Trophoblast cell (in vitro differentiated cells and primary cell): ENCODE results near the gene CRB2.

ENCODE experiments used
- DNase-seq, 2 donors: peaks; one replicate each; pipeline ENCODE4 v3.0.0-alpha.2; 2016
- H2AFZ ChIP-seq: 2 replicates; pipeline ENCODE4 v1.6.1; 2013; ENCODE audit warnings: low read length, moderate library complexity, mild to moderate bottlenecking; ENCODE audit not compliant: insufficient read depth, poor library complexity
- H2AK5ac ChIP-seq: 2 replicates; pipeline ENCODE4 v1.6.1; 2013; ENCODE audit warnings: mild to moderate bottlenecking, low read length
- H2BK120ac ChIP-seq: 2 replicates; pipeline ENCODE4 v1.6.1; 2013; ENCODE audit warnings: low read length, mild to moderate bottlenecking, moderate library complexity; ENCODE audit not compliant: insufficient read depth, poor library complexity
- H2BK12ac ChIP-seq: 2 replicates; pipeline ENCODE4 v1.6.1; 2013; ENCODE audit warnings: mild to moderate bottlenecking, low read length, moderate library complexity
- H2BK5ac ChIP-seq: 2 replicates; pipeline ENCODE4 v1.6.1; 2013; ENCODE audit warnings: low read length, low read depth, moderate library complexity, mild to moderate bottlenecking; ENCODE audit not compliant: poor library complexity
- H3K14ac ChIP-seq: 2 replicates; pipeline ENCODE4 v1.6.1; 2013; ENCODE audit warnings: mild to moderate bottlenecking, low read length
- H3K18ac ChIP-seq: 2 replicates; pipeline ENCODE4 v1.6.1; 2013; ENCODE audit warnings: mild to moderate bottlenecking, low read length
- H3K23ac ChIP-seq: 2 replicates; pipeline ENCODE4 v1.6.1; 2013; ENCODE audit warnings: low read length
- H3K27ac ChIP-seq: 2 replicates; pipeline ENCODE4 v1.5.1; 2013; ENCODE audit warnings: low read depth, mild to moderate bottlenecking, inconsistent platforms, low read length, moderate library complexity
- H3K27me3 ChIP-seq: 2 replicates; pipeline ENCODE4 v1.6.1; 2013; ENCODE audit warnings: inconsistent platforms, mild to moderate bottlenecking, low read length, moderate library complexity; ENCODE audit not compliant: insufficient read depth
- H3K36me3 ChIP-seq, 2 experiments: 1 replicate in 1 of 2; 2 replicates in 1 of 2; pipeline ENCODE4 v1.6.1; 2013; ENCODE audit warnings: low read length in 2 of 2, mild to moderate bottlenecking in 2 of 2, moderate library complexity in 1 of 2; ENCODE audit not compliant: insufficient read depth in 2 of 2, control insufficient read depth in 1 of 2
- H3K4ac ChIP-seq: 2 replicates; pipeline ENCODE4 v1.6.1; 2013; ENCODE audit warnings: low read depth, mild to moderate bottlenecking, low read length, moderate library complexity
- H3K4me1 ChIP-seq, 2 experiments: 1 replicate in 1 of 2; 2 replicates in 1 of 2; pipeline ENCODE4 v1.6.1; 2013; ENCODE audit warnings: low read length in 2 of 2, mild to moderate bottlenecking in 2 of 2, moderate library complexity in 1 of 2; ENCODE audit not compliant: insufficient read depth in 2 of 2, control insufficient read depth in 1 of 2
- H3K4me2 ChIP-seq: 2 replicates; pipeline ENCODE4 v1.6.1; 2013; ENCODE audit warnings: inconsistent platforms, mild to moderate bottlenecking, low read length, moderate library complexity
- H3K4me3 ChIP-seq: 2 replicates; pipeline ENCODE4 v1.5.1; 2013; ENCODE audit warnings: mild to moderate bottlenecking, low read depth, low read length, inconsistent platforms
- H3K79me1 ChIP-seq: one replicate; pipeline ENCODE4 v1.6.1; 2013; ENCODE audit warnings: low read length
- H3K79me2 ChIP-seq: 2 replicates; pipeline ENCODE4 v1.6.1; 2013; ENCODE audit warnings: low read length, mild to moderate bottlenecking; ENCODE audit not compliant: control insufficient read depth, insufficient read depth, poor library complexity
- H3K9ac ChIP-seq: 2 replicates; pipeline ENCODE4 v1.6.1; 2013; ENCODE audit warnings: mild to moderate bottlenecking, low read length
- H3K9me3 ChIP-seq: 2 replicates; pipeline ENCODE4 v1.6.1; 2013; ENCODE audit warnings: low read depth, mild to moderate bottlenecking, control low read depth, inconsistent platforms, low read length; ENCODE audit not compliant: insufficient read depth
- H4K12ac ChIP-seq: 2 replicates; pipeline ENCODE4 v1.6.1; 2013; ENCODE audit warnings: low read depth, mild to moderate bottlenecking, low read length, moderate library complexity
- H4K8ac ChIP-seq: 2 replicates; pipeline ENCODE4 v1.6.1; 2013; ENCODE audit warnings: low read depth, mild to moderate bottlenecking, low read length, moderate library complexity
- H4K91ac ChIP-seq: one replicate; pipeline ENCODE4 v1.6.1; 2013; ENCODE audit warnings: low read depth, mild to moderate bottlenecking, low read length, moderate library complexity
- WGBS: extraction: QIAGEN DNeasy Blood & Tissue Kit; methylation state at CpG from one replicate; pipeline ENCODE4 v1.1.7; 2013; ENCODE audit warnings: missing lambda C conversion rate; ENCODE audit not compliant: insufficient read length, insufficient coverage; ENCODE audit errors: extremely low coverage; 5-methylcytosine and 5-hydroxymethylcytosine counted together

The CRB2 gene

GRCh38 chr9:123391946-123392345 is 35.9 kb downstream of the CRB2 start:
- WGBS, result no CpG with 5 or more reads among the region's 28 CpGs
- H2BK5ac ChIP-seq, result no peak overlapping the region
- no peak overlapping the region for H3K9ac ChIP-seq
- no peaks in the 10 kb centered on the region for H3K79me2 ChIP-seq
- H3K18ac ChIP-seq, result no peak overlapping the region
- no peak overlapping the region for H3K4me2 ChIP-seq
- H3K4ac ChIP-seq, result no peak overlapping the region
- no peak for DNase-seq
- H3K79me1 ChIP-seq, result no peaks in the 10 kb centered on the region
- H3K4me3 ChIP-seq, result no peak overlapping the region
- no peak overlapping the region for H4K8ac ChIP-seq
- H4K12ac ChIP-seq, result no peak overlapping the region
- no peak overlapping the region for H2AFZ ChIP-seq
- H2BK12ac ChIP-seq, result no peak overlapping the region
- no peaks in the 10 kb centered on the region for H3K9me3 ChIP-seq
- H4K91ac ChIP-seq, result no peak overlapping the region
- H3K4me1 ChIP-seq, result peaks cover 9 to 11% of the 10 kb centered on the region in 2 experiments
- H3K14ac ChIP-seq, result no peak overlapping the region
- H3K27me3 ChIP-seq, result no peaks in the 10 kb centered on the region
- H2BK120ac ChIP-seq, result no peak overlapping the region
- H3K27ac ChIP-seq, result no peak overlapping the region
- no peak overlapping the region for H2AK5ac ChIP-seq
- no peak overlapping the region for H3K23ac ChIP-seq
- no peaks in the 10 kb centered on the region for H3K36me3 ChIP-seq

GRCh38 chr9:123392802-123393201 is 36.8 kb downstream of the CRB2 start:
- no peak for DNase-seq
- H3K4me1 ChIP-seq, result peaks cover 9 to 11% of the 10 kb centered on the region in 2 experiments
- H3K79me1 ChIP-seq, result no peaks in the 10 kb centered on the region
- H4K8ac ChIP-seq, result no peak overlapping the region
- H3K27me3 ChIP-seq, result no peaks in the 10 kb centered on the region
- H3K36me3 ChIP-seq, result no peaks in the 10 kb centered on the region
- H2BK120ac ChIP-seq, result no peak overlapping the region
- no CpG with 5 or more reads among the region's 4 CpGs for WGBS
- no peak overlapping the region for H3K14ac ChIP-seq
- H3K27ac ChIP-seq, result no peak overlapping the region
- no peak overlapping the region for H2BK12ac ChIP-seq
- H3K79me2 ChIP-seq, result no peaks in the 10 kb centered on the region
- H3K18ac ChIP-seq, result no peak overlapping the region
- no peaks in the 10 kb centered on the region for H3K9me3 ChIP-seq
- H3K23ac ChIP-seq, result no peak overlapping the region
- no peak overlapping the region for H3K4ac ChIP-seq
- no peak overlapping the region for H2AFZ ChIP-seq
- no peak overlapping the region for H4K12ac ChIP-seq
- no peak overlapping the region for H4K91ac ChIP-seq
- no peak overlapping the region for H2BK5ac ChIP-seq
- H3K9ac ChIP-seq, result no peak overlapping the region
- H2AK5ac ChIP-seq, result no peak overlapping the region
- no peak overlapping the region for H3K4me3 ChIP-seq
- H3K4me2 ChIP-seq, result no peak overlapping the region

GRCh38 chr9:123394291-123395235 is 38.6 kb downstream of the CRB2 start:
- WGBS, result no CpG with 5 or more reads among the region's 16 CpGs
- Histone ChIP-seq H4K12ac (no peak overlapping the region), H2AFZ (no peak overlapping the region), H3K23ac (no peak overlapping the region), H3K4me2 (no peak overlapping the region), H2BK120ac (no peak overlapping the region), H3K79me2 (no peaks in the 10 kb centered on the region), H3K27ac (no peak overlapping the region), H4K8ac (no peak overlapping the region), H3K9ac (no peak overlapping the region), H3K4me1 (peaks cover 9 to 11% of the 10 kb centered on the region in 2 experiments), H3K4ac (no peak overlapping the region), H2BK5ac (no peak overlapping the region), H3K27me3 (no peaks in the 10 kb centered on the region), H2BK12ac (no peak overlapping the region), H3K14ac (no peak overlapping the region), H3K9me3 (no peaks in the 10 kb centered on the region), H3K18ac (no peak overlapping the region), H4K91ac (no peak overlapping the region), H3K36me3 (no peaks in the 10 kb centered on the region), H3K79me1 (no peaks in the 10 kb centered on the region), H3K4me3 (no peak overlapping the region), H2AK5ac (no peak overlapping the region)
- no peak for DNase-seq

GRCh38 chr9:123395276-123395688 is 39.3 kb downstream of the CRB2 start:
- no peak overlapping the region for H2BK12ac ChIP-seq
- no peak overlapping the region for H3K18ac ChIP-seq
- no peaks in the 10 kb centered on the region for H3K36me3 ChIP-seq
- no peak overlapping the region for H2BK120ac ChIP-seq
- H3K9me3 ChIP-seq, result no peaks in the 10 kb centered on the region
- no peak for DNase-seq
- no peak overlapping the region for H3K4me2 ChIP-seq
- H3K14ac ChIP-seq, result no peak overlapping the region
- no peak overlapping the region for H4K8ac ChIP-seq
- no peak overlapping the region for H4K91ac ChIP-seq
- no peak overlapping the region for H3K4me3 ChIP-seq
- no peak overlapping the region for H3K23ac ChIP-seq
- no peak overlapping the region for H2BK5ac ChIP-seq
- no peak overlapping the region for H3K4ac ChIP-seq
- H3K79me1 ChIP-seq, result no peaks in the 10 kb centered on the region
- no peak overlapping the region for H3K9ac ChIP-seq
- no peak overlapping the region for H2AK5ac ChIP-seq
- H3K4me1 ChIP-seq, result peaks cover 9 to 11% of the 10 kb centered on the region in 2 experiments
- H4K12ac ChIP-seq, result no peak overlapping the region
- WGBS, result no CpG with 5 or more reads among the region's 5 CpGs
- no peaks in the 10 kb centered on the region for H3K79me2 ChIP-seq
- H3K27ac ChIP-seq, result no peak overlapping the region
- H3K27me3 ChIP-seq, result no peaks in the 10 kb centered on the region
- H2AFZ ChIP-seq, result no peak overlapping the region
